ENCODE data around the gene TBL1X.

TBL1X gene

GRCh38 chrX:9651737-9652136 lies 186.9 kb downstream of the TBL1X start:
- no peak overlapping the region for H3K27ac ChIP-seq (ENCODE audit: low read depth in 2 of 2, low read length in 2 of 2)
- no peak overlapping the region for H3K9ac ChIP-seq (ENCODE audit: low read depth in 1 of 2, low read length in 2 of 2)
- no peaks in the 10 kb centered on the region for H3K36me3 ChIP-seq (ENCODE audit: control insufficient read depth in 2 of 2, insufficient read depth in 2 of 2, low read length in 2 of 2)
- no peaks in the 10 kb centered on the region for H3K4me1 ChIP-seq (ENCODE audit: control insufficient read depth in 2 of 2, insufficient read depth in 2 of 2, low read length in 2 of 2)
- H3K9me3 ChIP-seq (ENCODE audit: control insufficient read depth in 2 of 2, low read length in 2 of 2), result no peaks in the 10 kb centered on the region
- no peaks in the 10 kb centered on the region for H3K27me3 ChIP-seq (ENCODE audit: control insufficient read depth in 2 of 2, insufficient read depth in 2 of 2, low read length in 2 of 2)
- no peak overlapping the region for H3K4me3 ChIP-seq (ENCODE audit: low read length in 2 of 2)

GRCh38 chrX:9654929-9655328 lies 190.1 kb downstream of the TBL1X start:
- Histone ChIP-seq H3K9me3 (ENCODE audit: control insufficient read depth in 2 of 2, low read length in 2 of 2) (no peaks in the 10 kb centered on the region), H3K36me3 (ENCODE audit: control insufficient read depth in 2 of 2, insufficient read depth in 2 of 2, low read length in 2 of 2) (no peaks in the 10 kb centered on the region), H3K4me1 (ENCODE audit: control insufficient read depth in 2 of 2, insufficient read depth in 2 of 2, low read length in 2 of 2) (no peaks in the 10 kb centered on the region), H3K9ac (ENCODE audit: low read depth in 1 of 2, low read length in 2 of 2) (no peak overlapping the region), H3K4me3 (ENCODE audit: low read length in 2 of 2) (no peak overlapping the region), H3K27me3 (ENCODE audit: control insufficient read depth in 2 of 2, insufficient read depth in 2 of 2, low read length in 2 of 2) (no peaks in the 10 kb centered on the region), H3K27ac (ENCODE audit: low read depth in 2 of 2, low read length in 2 of 2) (no peak overlapping the region)

- Histone ChIP-seq H3K4me1 (ENCODE audit: control insufficient read depth in 2 of 2, insufficient read depth in 2 of 2, low read length in 2 of 2) (no peaks in the 10 kb centered on the region), H3K27me3 (ENCODE audit: control insufficient read depth in 2 of 2, insufficient read depth in 2 of 2, low read length in 2 of 2) (no peaks in the 10 kb centered on the region), H3K36me3 (ENCODE audit: control insufficient read depth in 2 of 2, insufficient read depth in 2 of 2, low read length in 2 of 2) (no peaks in the 10 kb centered on the region), H3K4me3 (ENCODE audit: low read length in 2 of 2) (no peak overlapping the region), H3K9ac (ENCODE audit: low read depth in 1 of 2, low read length in 2 of 2) (no peak overlapping the region), H3K9me3 (ENCODE audit: control insufficient read depth in 2 of 2, low read length in 2 of 2) (no peaks in the 10 kb centered on the region), H3K27ac (ENCODE audit: low read depth in 2 of 2, low read length in 2 of 2) (no peak overlapping the region)
Measured at GRCh38 chrX:9656277-9656676, 191.4 kb downstream of the TBL1X start.

GRCh38 chrX:9656871-9657270 lies 192.0 kb downstream of the TBL1X start:
- Histone ChIP-seq H3K4me1 (ENCODE audit: control insufficient read depth in 2 of 2, insufficient read depth in 2 of 2, low read length in 2 of 2) (no peaks in the 10 kb centered on the region), H3K4me3 (ENCODE audit: low read length in 2 of 2) (no peak overlapping the region), H3K27me3 (ENCODE audit: control insufficient read depth in 2 of 2, insufficient read depth in 2 of 2, low read length in 2 of 2) (no peaks in the 10 kb centered on the region), H3K9ac (ENCODE audit: low read depth in 1 of 2, low read length in 2 of 2) (no peak overlapping the region), H3K27ac (ENCODE audit: low read depth in 2 of 2, low read length in 2 of 2) (no peak overlapping the region), H3K9me3 (ENCODE audit: control insufficient read depth in 2 of 2, low read length in 2 of 2) (no peaks in the 10 kb centered on the region), H3K36me3 (ENCODE audit: control insufficient read depth in 2 of 2, insufficient read depth in 2 of 2, low read length in 2 of 2) (no peaks in the 10 kb centered on the region)

GRCh38 chrX:9657590-9658256 lies 192.9 kb downstream of the TBL1X start:
- Histone ChIP-seq H3K27me3 (ENCODE audit: control insufficient read depth in 2 of 2, insufficient read depth in 2 of 2, low read length in 2 of 2) (no peaks in the 10 kb centered on the region), H3K9ac (ENCODE audit: low read depth in 1 of 2, low read length in 2 of 2) (no peak overlapping the region), H3K9me3 (ENCODE audit: control insufficient read depth in 2 of 2, low read length in 2 of 2) (no peaks in the 10 kb centered on the region), H3K4me3 (ENCODE audit: low read length in 2 of 2) (no peak overlapping the region), H3K27ac (ENCODE audit: low read depth in 2 of 2, low read length in 2 of 2) (no peak overlapping the region), H3K4me1 (ENCODE audit: control insufficient read depth in 2 of 2, insufficient read depth in 2 of 2, low read length in 2 of 2) (no peaks in the 10 kb centered on the region), H3K36me3 (ENCODE audit: control insufficient read depth in 2 of 2, insufficient read depth in 2 of 2, low read length in 2 of 2) (no peaks in the 10 kb centered on the region)

- Histone ChIP-seq H3K27ac (ENCODE audit: low read depth in 2 of 2, low read length in 2 of 2) (no peak overlapping the region), H3K9ac (ENCODE audit: low read depth in 1 of 2, low read length in 2 of 2) (no peak overlapping the region), H3K36me3 (ENCODE audit: control insufficient read depth in 2 of 2, insufficient read depth in 2 of 2, low read length in 2 of 2) (no peaks in the 10 kb centered on the region), H3K4me1 (ENCODE audit: control insufficient read depth in 2 of 2, insufficient read depth in 2 of 2, low read length in 2 of 2) (no peaks in the 10 kb centered on the region), H3K27me3 (ENCODE audit: control insufficient read depth in 2 of 2, insufficient read depth in 2 of 2, low read length in 2 of 2) (no peaks in the 10 kb centered on the region), H3K4me3 (ENCODE audit: low read length in 2 of 2) (no peak overlapping the region), H3K9me3 (ENCODE audit: control insufficient read depth in 2 of 2, low read length in 2 of 2) (no peaks in the 10 kb centered on the region)
Measured at GRCh38 chrX:9658409-9658808, 193.6 kb downstream of the TBL1X start.

GRCh38 chrX:9659571-9660195 lies 194.8 kb downstream of the TBL1X start:
- H3K27ac ChIP-seq (ENCODE audit: low read depth in 2 of 2, low read length in 2 of 2), result no peak overlapping the region
- H3K36me3 ChIP-seq (ENCODE audit: control insufficient read depth in 2 of 2, insufficient read depth in 2 of 2, low read length in 2 of 2), result no peaks in the 10 kb centered on the region
- H3K4me3 ChIP-seq (ENCODE audit: low read length in 2 of 2), result no peak overlapping the region
- H3K27me3 ChIP-seq (ENCODE audit: control insufficient read depth in 2 of 2, insufficient read depth in 2 of 2, low read length in 2 of 2), result no peaks in the 10 kb centered on the region
- H3K4me1 ChIP-seq (ENCODE audit: control insufficient read depth in 2 of 2, insufficient read depth in 2 of 2, low read length in 2 of 2), result no peaks in the 10 kb centered on the region
- no peaks in the 10 kb centered on the region for H3K9me3 ChIP-seq (ENCODE audit: control insufficient read depth in 2 of 2, low read length in 2 of 2)
- H3K9ac ChIP-seq (ENCODE audit: low read depth in 1 of 2, low read length in 2 of 2), result no peak overlapping the region

- Histone ChIP-seq H3K27me3 (ENCODE audit: control insufficient read depth in 2 of 2, insufficient read depth in 2 of 2, low read length in 2 of 2) (no peaks in the 10 kb centered on the region), H3K9me3 (ENCODE audit: control insufficient read depth in 2 of 2, low read length in 2 of 2) (no peaks in the 10 kb centered on the region), H3K9ac (ENCODE audit: low read depth in 1 of 2, low read length in 2 of 2) (no peak overlapping the region), H3K36me3 (ENCODE audit: control insufficient read depth in 2 of 2, insufficient read depth in 2 of 2, low read length in 2 of 2) (no peaks in the 10 kb centered on the region), H3K4me1 (ENCODE audit: control insufficient read depth in 2 of 2, insufficient read depth in 2 of 2, low read length in 2 of 2) (no peaks in the 10 kb centered on the region), H3K27ac (ENCODE audit: low read depth in 2 of 2, low read length in 2 of 2) (no peak overlapping the region), H3K4me3 (ENCODE audit: low read length in 2 of 2) (no peak overlapping the region)
Measured at GRCh38 chrX:9662148-9662547, 197.3 kb downstream of the TBL1X start.

GRCh38 chrX:9663216-9663615 lies 198.4 kb downstream of the TBL1X start:
- no peaks in the 10 kb centered on the region for H3K4me1 ChIP-seq (ENCODE audit: control insufficient read depth in 2 of 2, insufficient read depth in 2 of 2, low read length in 2 of 2)
- no peaks in the 10 kb centered on the region for H3K36me3 ChIP-seq (ENCODE audit: control insufficient read depth in 2 of 2, insufficient read depth in 2 of 2, low read length in 2 of 2)
- no peak overlapping the region for H3K9ac ChIP-seq (ENCODE audit: low read depth in 1 of 2, low read length in 2 of 2)
- H3K27ac ChIP-seq (ENCODE audit: low read depth in 2 of 2, low read length in 2 of 2), result no peak overlapping the region
- H3K9me3 ChIP-seq (ENCODE audit: control insufficient read depth in 2 of 2, low read length in 2 of 2), result no peaks in the 10 kb centered on the region
- H3K27me3 ChIP-seq (ENCODE audit: control insufficient read depth in 2 of 2, insufficient read depth in 2 of 2, low read length in 2 of 2), result no peaks in the 10 kb centered on the region
- H3K4me3 ChIP-seq (ENCODE audit: low read length in 2 of 2), result no peak overlapping the region

GRCh38 chrX:9664224-9664623 lies 199.4 kb downstream of the TBL1X start:
- H3K27me3 ChIP-seq (ENCODE audit: control insufficient read depth in 2 of 2, insufficient read depth in 2 of 2, low read length in 2 of 2), result no peaks in the 10 kb centered on the region
- no peak overlapping the region for H3K9ac ChIP-seq (ENCODE audit: low read depth in 1 of 2, low read length in 2 of 2)
- H3K4me1 ChIP-seq (ENCODE audit: control insufficient read depth in 2 of 2, insufficient read depth in 2 of 2, low read length in 2 of 2), result no peaks in the 10 kb centered on the region
- no peaks in the 10 kb centered on the region for H3K36me3 ChIP-seq (ENCODE audit: control insufficient read depth in 2 of 2, insufficient read depth in 2 of 2, low read length in 2 of 2)
- no peaks in the 10 kb centered on the region for H3K9me3 ChIP-seq (ENCODE audit: control insufficient read depth in 2 of 2, low read length in 2 of 2)
- H3K27ac ChIP-seq (ENCODE audit: low read depth in 2 of 2, low read length in 2 of 2), result no peak overlapping the region
- H3K4me3 ChIP-seq (ENCODE audit: low read length in 2 of 2), result no peak overlapping the region
